Thymus (tissue), 11 donors: ENCODE results near the gene CDK15. TPM values are rescaled to one million over a fixed set of nuclear protein-coding genes. Genes with fewer than 3 reads are reported as not detected.

Source experiments
- DNase-seq, 9 donors: peaks; one replicate each; pipeline ENCODE4 v3.0.0-alpha.2; 2013; ENCODE audit warnings: low spot score in 9 of 9, low read depth in 6 of 9, missing footprints in 1 of 9
- H3K27ac ChIP-seq, 2 donors: one replicate each; pipeline ENCODE4 v1.5.1; 2013; ENCODE audit warnings: control low read depth in 1 of 2, low read depth in 1 of 2, low read length in 1 of 2, mild to moderate bottlenecking in 1 of 2, moderate library complexity in 1 of 2
- H3K27me3 ChIP-seq, 2 donors: one replicate each; pipeline ENCODE4 v1.5.1; 2013; ENCODE audit warnings: low read length in 1 of 2; ENCODE audit not compliant: control insufficient read depth in 2 of 2, insufficient read depth in 1 of 2
- H3K36me3 ChIP-seq, 2 donors: one replicate each; pipeline ENCODE4 v1.5.1; 2013; ENCODE audit warnings: low read length in 1 of 2, mild to moderate bottlenecking in 1 of 2, moderate library complexity in 1 of 2; ENCODE audit not compliant: control insufficient read depth in 2 of 2, insufficient read depth in 2 of 2
- H3K4me1 ChIP-seq, 2 donors: one replicate each; pipeline ENCODE4 v1.5.1; 2013; ENCODE audit warnings: low read length in 2 of 2; ENCODE audit not compliant: control insufficient read depth in 2 of 2, insufficient read depth in 2 of 2
- H3K4me3 ChIP-seq, 2 donors: one replicate each; pipeline ENCODE4 v1.5.1; 2013; ENCODE audit warnings: low read length in 2 of 2, control low read depth in 1 of 2, mild to moderate bottlenecking in 1 of 2
- H3K9me3 ChIP-seq, 2 donors: one replicate each; pipeline ENCODE4 v1.5.1; 2013; ENCODE audit warnings: low read length in 1 of 2, mild to moderate bottlenecking in 1 of 2; ENCODE audit not compliant: control insufficient read depth in 2 of 2, insufficient read depth in 1 of 2
- WGBS: extraction: QIAGEN DNeasy Blood & Tissue Kit; methylation state at CpG from one replicate; pipeline ENCODE4 v1.1.7; 2013; 5-methylcytosine and 5-hydroxymethylcytosine counted together
- polyA plus RNA-seq: library from polyadenylated mRNA; stranded (reverse); fragments of 200-250 nt; gene quantifications from one replicate; pipeline ENCODE4 v1.2.3, GENCODE V29; 2013
- total RNA-seq: library from RNA; stranded (reverse); fragments of 120-200 nt; gene quantifications from one replicate; pipeline ENCODE4 v1.2.4, GENCODE V29; 2013
- donor health status: healthy.

Gene CDK15
- total and polyA plus RNA-seq, 2 donors: 0.18 to 0.19 TPM

DNA sequence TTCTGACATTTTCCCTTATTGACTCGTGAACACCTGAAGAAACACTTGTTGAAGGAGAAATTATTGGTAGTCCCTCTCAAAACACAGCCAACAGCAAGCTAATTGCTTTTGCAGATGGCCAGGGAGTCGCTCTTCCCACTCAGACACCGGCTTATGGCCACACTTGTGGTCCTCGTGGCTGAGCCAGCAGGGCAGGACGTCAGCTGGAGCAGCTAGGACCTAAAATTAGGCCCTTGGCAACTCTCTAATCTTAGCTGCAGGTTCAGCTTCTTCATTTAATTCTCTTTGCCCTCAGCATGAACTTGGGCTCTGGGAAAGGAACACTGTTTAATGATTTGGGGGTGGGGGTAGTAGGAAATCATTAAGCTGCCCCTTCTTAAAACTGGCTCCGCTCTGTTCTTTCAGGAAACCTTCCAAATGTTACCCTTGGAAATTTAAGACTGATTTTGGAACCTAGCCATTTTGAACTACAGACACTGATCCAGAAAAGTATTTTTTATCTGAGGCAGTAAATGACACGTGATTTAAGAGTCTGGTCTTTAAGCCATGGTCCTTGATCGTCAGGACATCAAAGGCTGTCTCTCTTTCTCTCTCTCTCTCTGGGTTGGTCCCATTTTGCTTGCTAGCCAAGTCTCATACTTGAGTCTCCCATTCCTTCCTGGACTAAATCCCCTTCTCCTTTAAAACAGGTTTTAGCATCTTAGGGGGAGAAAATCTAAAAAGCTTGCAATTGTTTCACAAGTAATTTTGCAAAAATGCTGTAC is 77.5 kb downstream of the CDK15 start:
- Histone ChIP-seq H3K4me3 (no peak overlapping the region), H3K9me3 (no peaks in the 10 kb centered on the region), H3K36me3 (no peaks in the 10 kb centered on the region), H3K27me3 (peaks cover 2 to 11% of the 10 kb centered on the region in 2 donors), H3K4me1 (peaks cover 3 to 16% of the 10 kb centered on the region in 2 donors), H3K27ac (no peak overlapping the region)
- no peak for DNase-seq
- 79% methylated on average over 8 of the region's 8 CpGs for WGBS

DNA sequence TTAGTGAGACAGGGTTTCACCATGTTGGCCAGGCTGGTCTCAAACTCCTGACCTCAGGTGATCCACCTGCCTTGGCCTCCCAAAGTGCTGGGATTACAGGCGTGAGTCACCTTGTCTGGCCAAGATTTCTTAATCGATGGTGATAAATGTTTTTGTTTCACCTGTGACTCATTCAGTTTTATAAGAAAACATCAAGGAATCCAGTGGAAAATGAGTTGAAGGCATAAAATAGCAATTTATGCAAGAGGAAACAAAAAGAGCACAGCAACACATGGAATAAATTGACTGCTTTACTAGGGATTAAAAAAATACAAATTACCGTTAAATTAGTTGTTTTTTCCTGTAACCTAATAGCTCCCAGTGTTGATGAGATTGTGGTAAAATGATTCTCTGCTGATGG is 80.2 kb downstream of the CDK15 start:
- peaks cover 3 to 13% of the 10 kb centered on the region in 2 donors for H3K4me1 ChIP-seq
- WGBS: 95% methylated on average over 3 of the region's 3 CpGs
- DNase-seq: no peak
- H3K27me3 ChIP-seq: peaks cover 0 to 15% of the 10 kb centered on the region in 2 donors
- H3K27ac ChIP-seq: no peak overlapping the region
- H3K36me3 ChIP-seq: no peaks in the 10 kb centered on the region
- H3K9me3 ChIP-seq: no peaks in the 10 kb centered on the region
- no peak overlapping the region for H3K4me3 ChIP-seq

DNA sequence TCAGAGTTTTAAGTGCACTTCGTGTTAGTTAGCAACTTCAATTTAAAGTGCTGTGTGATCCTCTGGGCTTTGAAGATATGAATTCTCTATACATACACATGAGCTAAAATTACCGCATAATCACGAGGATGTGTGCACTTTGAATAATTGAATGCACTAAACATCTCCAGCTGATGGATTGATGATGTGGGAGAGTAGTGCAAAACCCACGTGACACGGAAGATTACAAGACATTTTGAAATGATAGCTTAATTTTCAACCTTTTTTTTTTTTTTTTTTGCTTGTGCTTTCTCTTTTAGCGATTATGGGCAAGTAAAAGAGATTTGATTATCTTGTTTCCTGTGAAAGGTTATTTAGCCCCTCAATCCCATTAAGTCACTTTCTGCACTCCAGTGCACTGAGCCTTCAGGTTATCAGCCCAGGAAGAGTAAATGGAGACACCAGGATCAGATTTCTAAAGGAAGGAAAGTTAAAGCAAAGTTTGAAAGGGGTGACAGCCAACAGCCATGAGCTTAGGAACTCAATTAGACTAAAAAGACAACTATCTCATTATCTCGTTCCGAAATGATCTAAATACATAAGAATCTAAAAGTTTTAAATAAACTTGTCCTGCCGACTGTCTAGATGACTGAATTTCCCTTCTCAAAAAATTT is 81.6 kb downstream of the CDK15 start:
- no peaks in the 10 kb centered on the region for H3K9me3 ChIP-seq
- peaks cover 0 to 15% of the 10 kb centered on the region in 2 donors for H3K27me3 ChIP-seq
- 85% methylated on average over 9 of the region's 9 CpGs for WGBS
- no peak for DNase-seq
- peaks cover 0 to under 1% of the 10 kb centered on the region in 2 donors for H3K4me1 ChIP-seq
- no peak overlapping the region for H3K27ac ChIP-seq
- H3K4me3 ChIP-seq: no peak overlapping the region
- H3K36me3 ChIP-seq: no peaks in the 10 kb centered on the region

DNA sequence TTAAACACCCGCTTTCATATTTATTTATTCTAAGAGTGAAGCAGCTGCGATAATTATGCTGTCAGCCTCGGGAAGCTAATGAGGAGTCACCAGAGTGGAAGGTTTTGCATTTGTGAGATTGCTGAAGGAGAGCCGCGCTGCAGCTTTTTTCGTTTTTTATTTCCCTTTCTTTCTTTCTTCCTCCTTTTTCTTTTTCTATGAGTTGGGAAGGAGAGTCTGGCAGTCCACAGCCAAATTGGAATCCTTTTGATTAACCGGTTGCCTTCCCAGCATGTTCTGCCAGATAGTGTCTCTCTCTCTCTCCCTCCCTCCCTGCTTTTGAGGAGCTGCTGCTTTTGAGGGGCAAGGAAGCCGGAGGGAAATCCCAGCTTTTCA is 82.1 kb downstream of the CDK15 start:
- WGBS: 81% methylated on average over 8 of the region's 8 CpGs
- Histone ChIP-seq H3K27me3 (peaks cover 0 to 15% of the 10 kb centered on the region in 2 donors), H3K36me3 (no peaks in the 10 kb centered on the region), H3K4me3 (no peak overlapping the region), H3K9me3 (no peaks in the 10 kb centered on the region), H3K4me1 (no peaks in the 10 kb centered on the region), H3K27ac (no peak overlapping the region)
- no peak for DNase-seq

DNA sequence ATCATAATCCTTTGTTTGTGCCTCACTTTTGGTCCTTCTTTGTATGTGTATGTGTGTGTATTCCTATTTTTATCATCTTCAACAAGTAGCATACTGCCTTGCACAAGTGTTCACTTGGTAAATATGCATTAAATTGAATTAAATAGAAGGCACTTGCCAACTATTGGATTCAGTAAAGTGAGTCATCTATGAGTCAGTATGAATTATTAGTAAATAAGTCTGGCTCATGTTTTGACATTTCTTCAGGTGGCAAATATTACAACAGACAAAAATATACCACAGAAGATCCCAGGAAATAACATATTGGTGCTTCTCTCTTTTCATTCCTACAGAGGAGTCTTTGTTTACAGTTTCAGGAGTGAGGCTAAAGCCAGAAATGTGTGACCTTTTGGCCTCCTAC is 84.1 kb downstream of the CDK15 start:
- Histone ChIP-seq H3K9me3 (no peaks in the 10 kb centered on the region), H3K27ac (no peak overlapping the region), H3K4me3 (no peak overlapping the region), H3K27me3 (peaks cover 0 to 12% of the 10 kb centered on the region in 2 donors), H3K36me3 (no peaks in the 10 kb centered on the region), H3K4me1 (no peaks in the 10 kb centered on the region)
- DNase-seq: no peak

DNA sequence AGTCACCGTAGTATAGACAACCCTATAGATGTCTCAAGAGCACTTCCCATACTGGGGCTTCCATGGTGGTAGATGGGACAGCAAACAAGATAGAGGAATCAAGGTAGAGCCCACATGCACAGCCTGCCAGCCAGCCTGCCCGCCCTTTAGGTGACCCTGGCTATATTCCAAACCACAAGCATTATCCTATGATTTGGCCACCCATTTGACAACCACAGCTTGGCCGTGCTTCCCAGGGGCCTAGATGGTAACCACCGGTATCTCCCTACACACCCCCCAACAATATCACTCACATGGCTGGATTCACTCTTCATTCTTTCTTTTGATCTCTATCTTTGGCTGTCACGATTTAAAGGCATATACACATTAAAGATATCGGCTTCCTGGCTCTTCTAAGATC is 85.3 kb downstream of the CDK15 start:
- Histone ChIP-seq H3K36me3 (no peaks in the 10 kb centered on the region), H3K9me3 (no peaks in the 10 kb centered on the region), H3K27me3 (peaks cover 0 to 12% of the 10 kb centered on the region in 2 donors), H3K4me3 (no peak overlapping the region), H3K4me1 (no peaks in the 10 kb centered on the region), H3K27ac (no peak overlapping the region)
- 91% methylated on average over 6 of the region's 6 CpGs for WGBS
- DNase-seq: no peak

DNA sequence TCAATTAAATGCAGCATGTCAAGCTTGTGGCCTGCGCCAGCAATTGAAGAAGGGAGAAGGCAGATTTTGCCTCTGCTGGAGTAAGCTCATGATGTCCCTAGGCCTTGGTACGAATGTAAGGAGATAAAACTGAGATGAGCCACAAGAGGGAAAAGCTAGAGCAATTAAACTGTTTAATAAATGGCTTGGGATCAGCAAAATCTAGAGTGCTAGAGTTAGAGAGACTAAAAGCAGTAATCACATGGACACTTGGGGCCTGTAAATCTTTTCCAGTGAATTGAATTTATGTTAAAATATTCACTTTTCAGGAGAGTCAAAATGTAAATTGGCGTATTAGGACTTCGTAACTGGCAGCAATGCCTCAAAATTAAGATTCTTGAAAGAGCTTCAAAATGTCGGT is 86.2 kb downstream of the CDK15 start:
- H3K36me3 ChIP-seq: no peaks in the 10 kb centered on the region
- no peak overlapping the region for H3K4me3 ChIP-seq
- H3K4me1 ChIP-seq: no peaks in the 10 kb centered on the region
- H3K27me3 ChIP-seq: peaks cover 0 to 12% of the 10 kb centered on the region in 2 donors
- DNase-seq: no peak
- H3K27ac ChIP-seq: no peak overlapping the region
- no peaks in the 10 kb centered on the region for H3K9me3 ChIP-seq
- WGBS: 97% methylated on average over 5 of the region's 5 CpGs

DNA sequence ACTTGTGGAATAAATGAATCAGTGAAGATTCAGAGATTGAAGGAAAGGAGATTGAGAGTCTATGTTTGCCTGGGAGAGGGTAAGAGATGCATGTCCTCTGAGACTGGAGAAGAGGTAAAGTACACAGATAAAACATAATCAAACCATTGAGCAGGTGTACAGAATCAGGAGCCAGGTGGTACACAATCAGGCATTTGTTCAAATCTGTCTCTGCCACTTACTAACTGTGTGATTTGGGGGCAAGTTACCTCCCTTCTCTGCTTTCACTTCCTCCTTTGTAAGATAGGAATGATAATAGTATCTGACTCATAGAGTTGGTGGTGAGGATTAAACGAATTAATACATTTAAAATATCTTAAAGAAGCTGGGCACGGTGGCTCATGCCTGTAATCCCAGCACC is 94.0 kb downstream of the CDK15 start:
- Histone ChIP-seq H3K4me1 (peaks cover 11 to 14% of the 10 kb centered on the region in 2 donors), H3K36me3 (no peaks in the 10 kb centered on the region), H3K27me3 (no peaks in the 10 kb centered on the region), H3K9me3 (no peaks in the 10 kb centered on the region), H3K4me3 (no peak overlapping the region), H3K27ac (no peak overlapping the region)
- DNase-seq: no peak
- WGBS: 67% methylated on average over 2 of the region's 2 CpGs

DNA sequence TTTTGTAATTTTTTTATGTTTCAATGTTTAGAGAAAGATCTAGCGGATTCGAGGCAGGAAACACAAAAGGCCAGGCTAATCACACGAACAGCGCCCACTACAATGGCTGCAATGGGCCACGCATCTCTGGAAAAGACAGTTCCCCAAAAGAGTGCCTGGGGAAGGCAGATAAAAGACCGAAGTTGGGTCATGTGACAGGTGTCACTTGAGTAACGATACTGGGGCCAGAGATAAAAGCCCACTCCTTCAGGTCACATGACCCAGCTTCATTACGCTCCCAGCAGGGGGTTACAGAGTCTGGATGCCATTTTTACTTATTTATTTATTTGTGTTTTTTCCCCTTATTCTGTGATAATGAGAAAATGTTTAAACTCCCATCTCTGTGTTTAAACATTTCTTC is 95.4 kb downstream of the CDK15 start:
- WGBS: 8% methylated on average over 8 of the region's 8 CpGs
- Histone ChIP-seq H3K27me3 (no peaks in the 10 kb centered on the region), H3K9me3 (no peaks in the 10 kb centered on the region), H3K4me3 (peak overlapping the region in 1 of 2 donors; percentile 30), H3K27ac (no peak overlapping the region), H3K36me3 (no peaks in the 10 kb centered on the region), H3K4me1 (peaks cover 19 to 20% of the 10 kb centered on the region in 2 donors)
- DNase-seq: peak in 3 of 9 donors; percentile 30 to 39 (median 38)
